Liver (tissue), 3 donors: ENCODE measurements around the gene PARD6G.

ENCODE experiments used
- JUND ChIP-seq, 2 donors: IDR thresholded peaks; 2 replicates each; pipeline ENCODE4 v1.6.1; 2016; ENCODE audit warnings: antibody characterized with exemption in 2 of 2
- RXRA ChIP-seq, 2 donors: IDR thresholded peaks; 2 replicates each; pipeline ENCODE4 v1.6.1; 2017 to 2018; ENCODE audit warnings: antibody characterized with exemption in 2 of 2, mild to moderate bottlenecking in 1 of 2
- TF ChIP-seq, protein P1 (sequence below): fragments of 150-350 bp; IDR thresholded peaks from 2 replicates; pipeline ENCODE4 v1.5.1; 2017; ENCODE audit warnings: improper control_type of control experiment, low read depth, low read length; ENCODE audit not compliant: missing input control
- donor health status: healthy.
- donor health status: healthy.

GRCh38 chr18:80157708-80158343, 89.5 kb downstream of the PARD6G start:
- no peak for TF ChIP-seq RXRA (IDR thresholded peaks at IDR 0.05)
- TF ChIP-seq, protein P1, sequence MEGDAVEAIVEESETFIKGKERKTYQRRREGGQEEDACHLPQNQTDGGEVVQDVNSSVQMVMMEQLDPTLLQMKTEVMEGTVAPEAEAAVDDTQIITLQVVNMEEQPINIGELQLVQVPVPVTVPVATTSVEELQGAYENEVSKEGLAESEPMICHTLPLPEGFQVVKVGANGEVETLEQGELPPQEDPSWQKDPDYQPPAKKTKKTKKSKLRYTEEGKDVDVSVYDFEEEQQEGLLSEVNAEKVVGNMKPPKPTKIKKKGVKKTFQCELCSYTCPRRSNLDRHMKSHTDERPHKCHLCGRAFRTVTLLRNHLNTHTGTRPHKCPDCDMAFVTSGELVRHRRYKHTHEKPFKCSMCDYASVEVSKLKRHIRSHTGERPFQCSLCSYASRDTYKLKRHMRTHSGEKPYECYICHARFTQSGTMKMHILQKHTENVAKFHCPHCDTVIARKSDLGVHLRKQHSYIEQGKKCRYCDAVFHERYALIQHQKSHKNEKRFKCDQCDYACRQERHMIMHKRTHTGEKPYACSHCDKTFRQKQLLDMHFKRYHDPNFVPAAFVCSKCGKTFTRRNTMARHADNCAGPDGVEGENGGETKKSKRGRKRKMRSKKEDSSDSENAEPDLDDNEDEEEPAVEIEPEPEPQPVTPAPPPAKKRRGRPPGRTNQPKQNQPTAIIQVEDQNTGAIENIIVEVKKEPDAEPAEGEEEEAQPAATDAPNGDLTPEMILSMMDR: peak; percentile 97
- no peak for TF ChIP-seq JUND (IDR thresholded peaks at IDR 0.05)
